Measurements from ENCODE around the gene SPRED1.

SPRED1 gene

GRCh38 chr15:38220606-38221273 is 31.9 kb upstream of the SPRED1 start:
- TF ChIP-seq GATA2 (IDR thresholded peaks at IDR 0.05; ENCODE audit: low read depth, low read length) (no peak), GATA3 (IDR thresholded peaks at IDR 0.05; ENCODE audit: low read depth, low read length) (no peak)

DNA sequence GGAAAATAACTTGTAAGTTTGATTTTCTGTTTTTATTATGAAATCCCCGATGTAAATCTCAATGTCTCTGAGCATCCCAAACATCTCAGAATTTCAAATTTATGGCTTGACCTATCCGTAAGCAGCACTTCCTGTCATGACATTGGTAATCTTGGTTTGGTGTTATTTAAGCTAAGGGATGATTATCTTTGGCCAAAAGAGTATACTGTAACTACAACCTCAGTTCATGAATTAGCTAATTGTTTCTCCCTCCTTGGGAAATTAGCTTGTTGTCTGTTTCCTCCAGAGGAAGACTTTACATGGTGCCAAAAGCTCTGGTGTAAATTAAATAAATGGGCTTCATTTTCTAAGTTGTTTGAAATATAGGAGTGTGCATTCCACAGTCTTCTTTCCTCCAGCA is 28.1 kb upstream of the SPRED1 start:
- TF ChIP-seq GATA2 (IDR thresholded peaks at IDR 0.05; ENCODE audit: low read depth, low read length) (no peak), GATA3 (IDR thresholded peaks at IDR 0.05; ENCODE audit: low read depth, low read length) (no peak)

- TF ChIP-seq GATA2 (IDR thresholded peaks at IDR 0.05; ENCODE audit: low read depth, low read length) (no peak), GATA3 (IDR thresholded peaks at IDR 0.05; ENCODE audit: low read depth, low read length) (no peak)
Measured at GRCh38 chr15:38225381-38225780, 27.3 kb upstream of the SPRED1 start.

DNA sequence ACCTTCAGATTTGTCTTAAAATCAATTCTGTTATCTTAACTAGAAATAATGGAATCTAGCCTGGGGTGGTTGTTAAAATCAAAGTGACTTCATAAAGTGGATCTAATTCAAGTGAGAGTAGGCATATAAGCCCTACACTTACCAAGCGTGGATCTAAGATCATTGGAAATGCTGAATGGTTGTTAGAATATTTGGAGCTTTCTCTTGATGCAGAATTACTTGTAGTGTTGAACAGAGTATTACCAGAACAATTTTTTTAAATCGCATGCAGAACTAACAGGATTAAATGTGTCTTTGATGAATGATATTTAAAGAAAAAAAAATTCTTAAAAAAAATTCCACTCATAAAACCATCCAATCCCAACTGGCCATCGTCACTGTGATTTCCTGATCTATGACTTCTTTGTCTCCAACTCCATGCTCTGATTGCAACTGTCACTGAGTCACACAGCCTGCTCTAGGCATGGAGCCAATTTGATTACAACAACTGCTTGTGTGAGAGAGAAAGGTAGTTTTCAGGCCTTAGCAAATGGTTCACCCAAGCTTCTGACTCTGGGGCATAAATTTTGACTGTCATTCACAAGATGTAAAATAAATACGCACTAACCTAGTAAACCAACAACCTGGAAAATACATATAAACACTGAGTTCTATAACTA is 25.9 kb upstream of the SPRED1 start:
- TF ChIP-seq GATA3 (IDR thresholded peaks at IDR 0.05; ENCODE audit: low read depth, low read length) (no peak), GATA2 (IDR thresholded peaks at IDR 0.05; ENCODE audit: low read depth, low read length) (no peak)

DNA sequence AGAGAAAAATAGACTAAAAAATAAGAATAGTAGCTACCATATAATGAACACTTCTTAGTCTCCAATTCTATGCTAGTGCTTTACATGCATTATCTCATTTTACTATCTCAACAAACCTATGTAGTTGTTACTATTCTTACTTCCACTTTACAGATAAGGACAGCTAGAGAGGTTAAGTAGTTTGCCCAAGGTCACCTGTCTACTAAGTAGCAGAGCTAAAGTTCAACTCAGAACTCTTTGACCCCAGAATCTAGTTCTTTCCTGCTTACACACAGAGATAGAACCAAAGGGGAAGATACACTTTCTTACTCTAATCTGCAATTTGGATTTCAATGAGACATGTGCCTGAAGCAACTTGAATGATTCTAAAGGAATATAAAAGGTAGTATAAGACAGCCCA is 24.7 kb upstream of the SPRED1 start:
- no peak for TF ChIP-seq GATA3 (IDR thresholded peaks at IDR 0.05; ENCODE audit: low read depth, low read length)
- TF ChIP-seq GATA2 (IDR thresholded peaks at IDR 0.05; ENCODE audit: low read depth, low read length) = no peak

DNA sequence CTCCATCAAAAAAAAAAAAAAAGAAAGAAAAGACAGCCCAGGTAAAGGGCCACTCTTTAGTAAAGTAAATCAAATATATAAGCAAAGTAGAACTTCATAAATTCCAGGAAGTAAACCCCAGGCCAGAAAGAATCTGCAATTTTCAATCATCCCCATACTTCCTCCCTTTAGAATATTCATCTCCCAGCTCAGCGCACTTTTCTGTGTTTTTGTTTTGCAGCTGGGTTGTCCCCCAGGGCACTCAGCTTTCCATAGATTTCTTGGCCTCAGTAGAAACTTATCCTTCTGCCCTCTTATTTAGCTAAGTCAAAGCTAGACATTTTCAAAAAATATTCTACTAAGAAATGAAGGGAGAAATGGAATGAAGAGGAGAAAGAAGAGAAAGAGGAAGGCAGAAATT is 24.0 kb upstream of the SPRED1 start:
- no peak for TF ChIP-seq GATA2 (IDR thresholded peaks at IDR 0.05; ENCODE audit: low read depth, low read length)
- no peak for TF ChIP-seq GATA3 (IDR thresholded peaks at IDR 0.05; ENCODE audit: low read depth, low read length)

GRCh38 chr15:38229705-38230310 is 22.8 kb upstream of the SPRED1 start:
- TF ChIP-seq GATA2 (IDR thresholded peaks at IDR 0.05; ENCODE audit: low read depth, low read length) (no peak), GATA3 (IDR thresholded peaks at IDR 0.05; ENCODE audit: low read depth, low read length) (no peak)

DNA sequence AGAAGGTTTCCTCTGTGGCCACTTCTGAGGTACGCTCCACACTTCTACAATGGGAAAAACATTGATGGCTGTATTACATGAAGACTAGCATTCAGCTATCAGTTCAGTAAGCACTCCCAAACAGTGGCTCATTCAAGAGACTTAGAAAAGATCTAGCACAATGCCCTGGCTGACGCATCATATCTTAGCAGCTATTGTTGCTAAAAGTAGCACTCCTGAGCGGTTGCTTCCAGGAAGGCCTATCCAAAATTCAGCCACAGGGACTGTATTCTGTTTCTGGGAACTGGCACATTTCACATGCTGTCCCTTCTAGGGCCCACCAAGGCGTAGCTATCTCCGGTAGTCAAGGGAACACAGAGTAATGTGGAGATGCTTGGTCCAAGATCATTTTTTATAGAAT is 21.2 kb upstream of the SPRED1 start:
- TF ChIP-seq GATA3 (IDR thresholded peaks at IDR 0.05; ENCODE audit: low read depth, low read length) (no peak), GATA2 (IDR thresholded peaks at IDR 0.05; ENCODE audit: low read depth, low read length) (no peak)

- TF ChIP-seq GATA2 (IDR thresholded peaks at IDR 0.05; ENCODE audit: low read depth, low read length) (no peak), GATA3 (IDR thresholded peaks at IDR 0.05; ENCODE audit: low read depth, low read length) (no peak)
Measured at GRCh38 chr15:38238311-38238710, 14.3 kb upstream of the SPRED1 start.

DNA sequence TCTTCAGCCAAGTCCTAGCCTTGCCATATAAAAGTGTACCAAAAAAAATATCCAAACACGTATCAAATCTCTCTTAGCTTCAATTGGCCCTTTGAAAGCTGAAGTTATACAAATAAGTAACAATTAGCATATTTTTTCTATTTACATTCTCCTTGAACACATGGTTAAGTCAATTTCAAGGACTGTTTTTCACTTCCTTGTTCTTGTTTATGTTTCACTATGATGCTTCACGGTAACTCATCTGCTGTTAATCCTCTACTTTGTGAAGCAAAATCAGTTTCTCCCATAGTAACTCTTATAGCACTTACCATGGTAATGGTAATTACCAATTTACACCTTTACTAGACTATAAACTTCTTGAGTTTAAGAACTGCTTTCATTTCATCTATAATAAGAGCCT is 10.6 kb upstream of the SPRED1 start:
- TF ChIP-seq GATA3 (IDR thresholded peaks at IDR 0.05; ENCODE audit: low read depth, low read length) (no peak), GATA2 (IDR thresholded peaks at IDR 0.05; ENCODE audit: low read depth, low read length) (no peak)

GRCh38 chr15:38243278-38244055 is 9.2 kb upstream of the SPRED1 start:
- TF ChIP-seq GATA2 (IDR thresholded peaks at IDR 0.05; ENCODE audit: low read depth, low read length) = no peak
- no peak for TF ChIP-seq GATA3 (IDR thresholded peaks at IDR 0.05; ENCODE audit: low read depth, low read length)

DNA sequence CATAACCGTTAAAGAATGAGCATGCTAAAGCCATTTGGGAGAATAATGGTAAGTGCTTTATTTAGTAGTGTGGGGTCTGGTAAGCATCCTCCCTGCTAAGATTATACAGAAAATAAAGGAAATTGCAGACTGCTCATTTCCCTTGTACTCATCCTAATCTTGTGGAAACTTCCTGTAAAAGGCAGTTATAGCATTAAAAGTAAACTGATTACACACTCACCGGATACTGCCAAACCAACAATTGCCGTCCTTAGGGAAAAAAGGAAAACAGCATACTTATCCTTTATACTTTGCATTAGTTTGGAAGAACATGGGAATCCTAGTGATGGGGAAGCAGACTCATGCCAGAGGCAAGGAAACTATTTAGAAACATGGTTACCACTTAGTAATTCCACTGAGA is 5.3 kb upstream of the SPRED1 start:
- TF ChIP-seq GATA2 (IDR thresholded peaks at IDR 0.05; ENCODE audit: low read depth, low read length) = no peak
- TF ChIP-seq GATA3 (IDR thresholded peaks at IDR 0.05; ENCODE audit: low read depth, low read length) = no peak

DNA sequence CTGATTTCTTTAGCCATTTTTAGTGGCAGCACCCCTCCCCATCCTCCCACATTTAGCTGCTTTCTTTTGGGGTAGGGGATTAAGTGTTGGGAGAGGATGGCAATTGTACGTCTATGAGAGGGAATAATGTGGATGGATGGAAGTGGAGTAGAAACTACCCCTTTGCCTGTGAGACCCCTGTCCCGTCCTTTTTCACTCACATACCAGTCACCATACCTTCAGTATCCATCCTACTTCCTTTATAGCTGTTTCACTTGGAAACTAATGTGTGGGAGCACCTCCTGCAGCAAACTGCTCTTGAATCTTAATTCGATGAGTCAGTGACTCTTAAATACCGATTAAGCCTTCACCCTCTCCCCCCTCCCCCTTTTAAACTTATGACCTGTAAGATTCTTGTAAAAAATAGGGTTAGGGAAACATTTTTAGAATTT is 730 bp downstream of the SPRED1 start:
- TF ChIP-seq GATA2 (IDR thresholded peaks at IDR 0.05; ENCODE audit: low read depth, low read length) = no peak
- TF ChIP-seq GATA3 (IDR thresholded peaks at IDR 0.05; ENCODE audit: low read depth, low read length) = no peak
